Measurements from ENCODE around the gene GAREM2.

The GAREM2 gene

GRCh38 chr2:26177122-26177521, 4.2 kb downstream of the GAREM2 start:
- no peak overlapping the region for H3K27ac ChIP-seq
- TF ChIP-seq CTCF (conservative IDR thresholded peaks at IDR 0.05), result no peak

- H3K27ac ChIP-seq, result no peak overlapping the region
- no peak for TF ChIP-seq CTCF (conservative IDR thresholded peaks at IDR 0.05)
These were observed 5.4 kb downstream of the GAREM2 start for GRCh38 chr2:26178246-26178645.

- no peak for TF ChIP-seq CTCF (conservative IDR thresholded peaks at IDR 0.05)
- no peak overlapping the region for H3K27ac ChIP-seq
These were observed 6.0 kb downstream of the GAREM2 start for GRCh38 chr2:26178746-26179436.

- no peak for TF ChIP-seq CTCF (conservative IDR thresholded peaks at IDR 0.05)
- no peak overlapping the region for H3K27ac ChIP-seq
These were observed 6.6 kb downstream of the GAREM2 start for GRCh38 chr2:26179446-26179913.

GRCh38 chr2:26182441-26182840, 9.6 kb downstream of the GAREM2 start:
- no peak for TF ChIP-seq CTCF (conservative IDR thresholded peaks at IDR 0.05)
- no peak overlapping the region for H3K27ac ChIP-seq

GRCh38 chr2:26182887-26183630, 10.2 kb downstream of the GAREM2 start:
- no peak for TF ChIP-seq CTCF (conservative IDR thresholded peaks at IDR 0.05)
- no peak overlapping the region for H3K27ac ChIP-seq

- no peak overlapping the region for H3K27ac ChIP-seq
- TF ChIP-seq CTCF (conservative IDR thresholded peaks at IDR 0.05), result no peak
These were observed 11.2 kb downstream of the GAREM2 start for GRCh38 chr2:26184121-26184520.
